ENCODE results near the gene ITGA11.

Gene ITGA11

GRCh38 chr15:68435966-68436365 lies 4.0 kb upstream of the ITGA11 start:
- no peak for TF ChIP-seq SPI1 (IDR thresholded peaks at IDR 0.05; ENCODE audit: low read depth, low read length)
- TF ChIP-seq POLR2AphosphoS5 (IDR thresholded peaks at IDR 0.05; ENCODE audit: low read depth, low read length), result no peak
- no peak for TF ChIP-seq POU2F2 (IDR thresholded peaks at IDR 0.05; ENCODE audit: low read depth, low read length)
- no peak for TF ChIP-seq TAF1 (IDR thresholded peaks at IDR 0.05; ENCODE audit: low read depth, low read length)
- FAIRE-seq (no peak), DNase-seq (ENCODE audit: insufficient read length, low spot score) (no peak)

GRCh38 chr15:68434021-68434420 lies 2.1 kb upstream of the ITGA11 start:
- DNase-seq (ENCODE audit: insufficient read length, low spot score) (no peak), FAIRE-seq (no peak)
- TF ChIP-seq TAF1 (IDR thresholded peaks at IDR 0.05; ENCODE audit: low read depth, low read length) (no peak), SPI1 (IDR thresholded peaks at IDR 0.05; ENCODE audit: low read depth, low read length) (no peak), POLR2A (IDR thresholded peaks at IDR 0.05; ENCODE audit: low read depth, low read length) (no peak), PAX5 (IDR thresholded peaks at IDR 0.05; ENCODE audit: insufficient read depth, low read length, severe bottlenecking) (no peak), POU2F2 (IDR thresholded peaks at IDR 0.05; ENCODE audit: low read depth, low read length) (no peak), POLR2AphosphoS5 (IDR thresholded peaks at IDR 0.05; ENCODE audit: low read depth, low read length) (no peak)

GRCh38 chr15:68433551-68433950 lies 1.6 kb upstream of the ITGA11 start:
- no peak for DNase-seq (ENCODE audit: insufficient read length, low spot score)
- TF ChIP-seq TAF1 (IDR thresholded peaks at IDR 0.05; ENCODE audit: low read depth, low read length) (no peak), POU2F2 (IDR thresholded peaks at IDR 0.05; ENCODE audit: low read depth, low read length) (no peak), POLR2AphosphoS5 (IDR thresholded peaks at IDR 0.05; ENCODE audit: low read depth, low read length) (no peak), PAX5 (IDR thresholded peaks at IDR 0.05; ENCODE audit: insufficient read depth, low read length, severe bottlenecking) (no peak), SPI1 (IDR thresholded peaks at IDR 0.05; ENCODE audit: low read depth, low read length) (no peak), POLR2A (IDR thresholded peaks at IDR 0.05; ENCODE audit: low read depth, low read length) (no peak)
- FAIRE-seq, result no peak

GRCh38 chr15:68432441-68433064 lies 590 bp upstream of the ITGA11 start:
- TF ChIP-seq POLR2A (IDR thresholded peaks at IDR 0.05; ENCODE audit: low read depth, low read length), result no peak
- FAIRE-seq (no peak), DNase-seq (ENCODE audit: insufficient read length, low spot score) (no peak)

GRCh38 chr15:68431037-68431791 lies 749 bp downstream of the ITGA11 start:
- DNase-seq (ENCODE audit: insufficient read length, low spot score) (no peak), FAIRE-seq (no peak)
- no peak for TF ChIP-seq POU2F2 (IDR thresholded peaks at IDR 0.05; ENCODE audit: low read depth, low read length)
- TF ChIP-seq POLR2AphosphoS5 (IDR thresholded peaks at IDR 0.05; ENCODE audit: low read depth, low read length), result no peak
- no peak for TF ChIP-seq PAX5 (IDR thresholded peaks at IDR 0.05; ENCODE audit: insufficient read depth, low read length, severe bottlenecking)
- TF ChIP-seq TAF1 (IDR thresholded peaks at IDR 0.05; ENCODE audit: low read depth, low read length), result no peak
- no peak for TF ChIP-seq SPI1 (IDR thresholded peaks at IDR 0.05; ENCODE audit: low read depth, low read length)
- TF ChIP-seq POLR2A (IDR thresholded peaks at IDR 0.05; ENCODE audit: low read depth, low read length), result no peak

- no peak for FAIRE-seq
- no peak for TF ChIP-seq POU2F2 (IDR thresholded peaks at IDR 0.05; ENCODE audit: low read depth, low read length)
- no peak for TF ChIP-seq POLR2AphosphoS5 (IDR thresholded peaks at IDR 0.05; ENCODE audit: low read depth, low read length)
- no peak for TF ChIP-seq TAF1 (IDR thresholded peaks at IDR 0.05; ENCODE audit: low read depth, low read length)
- no peak for TF ChIP-seq POLR2A (IDR thresholded peaks at IDR 0.05; ENCODE audit: low read depth, low read length)
- no peak for TF ChIP-seq PAX5 (IDR thresholded peaks at IDR 0.05; ENCODE audit: insufficient read depth, low read length, severe bottlenecking)
- TF ChIP-seq SPI1 (IDR thresholded peaks at IDR 0.05; ENCODE audit: low read depth, low read length), result no peak
- no peak for DNase-seq (ENCODE audit: insufficient read length, low spot score)
Observed at GRCh38 chr15:68430471-68431036, 1.4 kb downstream of the ITGA11 start.

- no peak for DNase-seq (ENCODE audit: insufficient read length, low spot score)
- no peak for TF ChIP-seq PAX5 (IDR thresholded peaks at IDR 0.05; ENCODE audit: insufficient read depth, low read length, severe bottlenecking)
- no peak for TF ChIP-seq POU2F2 (IDR thresholded peaks at IDR 0.05; ENCODE audit: low read depth, low read length)
- no peak for TF ChIP-seq TAF1 (IDR thresholded peaks at IDR 0.05; ENCODE audit: low read depth, low read length)
- no peak for TF ChIP-seq SPI1 (IDR thresholded peaks at IDR 0.05; ENCODE audit: low read depth, low read length)
- no peak for TF ChIP-seq POLR2A (IDR thresholded peaks at IDR 0.05; ENCODE audit: low read depth, low read length)
- no peak for TF ChIP-seq POLR2AphosphoS5 (IDR thresholded peaks at IDR 0.05; ENCODE audit: low read depth, low read length)
- no peak for FAIRE-seq
Observed at GRCh38 chr15:68429691-68430470, 2.1 kb downstream of the ITGA11 start.

- TF ChIP-seq POU2F2 (IDR thresholded peaks at IDR 0.05; ENCODE audit: low read depth, low read length) (no peak), TAF1 (IDR thresholded peaks at IDR 0.05; ENCODE audit: low read depth, low read length) (no peak), PAX5 (IDR thresholded peaks at IDR 0.05; ENCODE audit: insufficient read depth, low read length, severe bottlenecking) (no peak), POLR2A (IDR thresholded peaks at IDR 0.05; ENCODE audit: low read depth, low read length) (no peak), POLR2AphosphoS5 (IDR thresholded peaks at IDR 0.05; ENCODE audit: low read depth, low read length) (no peak)
- FAIRE-seq, result no peak
- DNase-seq (ENCODE audit: insufficient read length, low spot score), result no peak
Observed at GRCh38 chr15:68428431-68428940, 3.5 kb downstream of the ITGA11 start.

- TF ChIP-seq POLR2AphosphoS5 (IDR thresholded peaks at IDR 0.05; ENCODE audit: low read depth, low read length) (no peak), POLR2A (IDR thresholded peaks at IDR 0.05; ENCODE audit: low read depth, low read length) (no peak), SPI1 (IDR thresholded peaks at IDR 0.05; ENCODE audit: low read depth, low read length) (no peak), POU2F2 (IDR thresholded peaks at IDR 0.05; ENCODE audit: low read depth, low read length) (no peak), PAX5 (IDR thresholded peaks at IDR 0.05; ENCODE audit: insufficient read depth, low read length, severe bottlenecking) (no peak), TAF1 (IDR thresholded peaks at IDR 0.05; ENCODE audit: low read depth, low read length) (no peak)
- no peak for FAIRE-seq
Observed at GRCh38 chr15:68427963-68428362, 4.0 kb downstream of the ITGA11 start.

More at GRCh38 chr15:68427963-68428362, 4.0 kb downstream of the ITGA11 start:
- no peak for DNase-seq (ENCODE audit: insufficient read length, low spot score)

All from GM12891 (cell line).